PC-9 (cell line): ENCODE data around the gene CXCL16. TPM values are rescaled to one million over a fixed set of nuclear protein-coding genes. Genes with fewer than 3 reads are reported as not detected.

Source experiments
- BruUV-seq: library from RNA; stranded (reverse); fragments of 400-500 nt; replicated peaks from 2 replicates; lab custom pipeline; 2021; lab: Mats Ljungman, UMichigan
- CTCF ChIA-PET: fragments of 300-600 bp; sonication (Branson Sonifier 250); formaldehyde crosslinking; loops from one replicate; lab custom pipeline; 2022; ENCODE audit warnings: antibody characterized with exemption; lab: Charles Lee
- POLR2A ChIA-PET: fragments of 300-600 bp; sonication (Branson Sonifier 250); formaldehyde crosslinking; loops from one replicate; lab custom pipeline; 2022; ENCODE audit warnings: antibody characterized with exemption; ENCODE audit not compliant: unreplicated experiment; lab: Charles Lee
- DNase-seq, 2 experiments: peaks; one replicate each; pipeline versions ENCODE4 v3.0.0 to v3.0.0-alpha.2; 2015 to 2022; ENCODE audit warnings: mixed read lengths in 1 of 2
- H2AFZ ChIP-seq: fragments of 200-600 bp; sonication (generic); 2 replicates; pipeline ENCODE4 v1.8.1; 2017; ENCODE audit warnings: antibody characterized with exemption
- H3F3A ChIP-seq: fragments of 200-600 bp; sonication (generic); 2 replicates; pipeline ENCODE4 v1.8.1; 2017; ENCODE audit warnings: antibody characterized with exemption, mild to moderate bottlenecking, low read depth; ENCODE audit not compliant: insufficient read depth
- H3K27ac ChIP-seq: fragments of 200-600 bp; sonication (generic); 2 replicates; pipeline ENCODE4 v1.6.1; 2016; ENCODE audit warnings: mixed run types
- H3K27me3 ChIP-seq: fragments of 200-600 bp; sonication (generic); 2 replicates; pipeline ENCODE4 v1.6.1; 2016; ENCODE audit warnings: low read depth, mixed run types; ENCODE audit not compliant: insufficient read depth
- H3K36me3 ChIP-seq: fragments of 200-600 bp; sonication (generic); 2 replicates; pipeline ENCODE4 v1.6.1; 2016; ENCODE audit warnings: low read depth, mixed run types
- H3K4me1 ChIP-seq: fragments of 200-600 bp; sonication (generic); replicated peaks from 2 replicates; pipeline ENCODE4 v1.6.1; 2016; ENCODE audit warnings: mixed run types; ENCODE audit not compliant: insufficient read depth
- H3K4me2 ChIP-seq: fragments of 200-600 bp; sonication (generic); 2 replicates; pipeline ENCODE4 v1.6.1; 2017; ENCODE audit warnings: mixed run types
- H3K4me3 ChIP-seq: fragments of 200-600 bp; sonication (generic); 2 replicates; pipeline ENCODE4 v1.6.1; 2016; ENCODE audit warnings: mixed run types
- H3K79me2 ChIP-seq: fragments of 200-600 bp; sonication (generic); 2 replicates; pipeline ENCODE4 v1.6.1; 2017; ENCODE audit warnings: low read depth, mixed run types
- H3K9me2 ChIP-seq: fragments of 200-600 bp; sonication (generic); 2 replicates; pipeline ENCODE4 v1.8.1; 2017; ENCODE audit warnings: mild to moderate bottlenecking; ENCODE audit not compliant: insufficient read depth
- H3K9me3 ChIP-seq: fragments of 200-600 bp; sonication (generic); 2 replicates; pipeline ENCODE4 v1.8.1; 2016; ENCODE audit warnings: low read depth; ENCODE audit not compliant: insufficient read depth
- H4K20me1 ChIP-seq: fragments of 200-600 bp; sonication (generic); 2 replicates; pipeline ENCODE4 v1.8.1; 2017; ENCODE audit not compliant: insufficient read depth
- CTCF ChIP-seq: fragments of 200-600 bp; sonication (generic); conservative IDR thresholded peaks from 2 replicates; pipeline ENCODE4 v1.6.1; 2017; ENCODE audit warnings: mixed run types, antibody characterized with exemption, mild to moderate bottlenecking, moderate library complexity
- EZH2 ChIP-seq: fragments of 200-600 bp; sonication (generic); IDR thresholded peaks from 2 replicates; pipeline ENCODE4 v1.8.0; 2017; ENCODE audit warnings: antibody characterized with exemption, low read depth
- intact Hi-C: fragments of 100-400 bp; cut with micrococcal nuclease; formaldehyde crosslinking; loops from one replicate; pipeline ENCODE4 v1.10.0; 2022; ENCODE audit not compliant: unreplicated experiment
- total RNA-seq: library from RNA; stranded (reverse); gene quantifications from 2 replicates; pipeline ENCODE4 v1.2.3, GENCODE V29; 2021

Gene CXCL16
- total RNA-seq, 1 experiment from 2014 or later, result 52.4 TPM

- ChIA-PET CTCF (interaction anchor here (0.5 kb wide), 1 partner anchor 127 kb away, joined by 3 read pairs; no protein-coding TSS in a partner anchor), POLR2A (no interaction called here)
- Histone ChIP-seq H3K27me3 (no peaks in the 10 kb centered on the region), H3K4me3 (no peak overlapping the region), H3K9me2 (no peaks in the 10 kb centered on the region), H3K27ac (no peak overlapping the region), H3K4me2 (no peak overlapping the region), H4K20me1 (no peaks in the 10 kb centered on the region), H3K4me1 (peaks cover 16% of the 10 kb centered on the region), H3K79me2 (peaks cover 15% of the 10 kb centered on the region; the same call in 1 of the 2 replicates), H3F3A (peaks cover 18% of the 10 kb centered on the region; the same call in 1 of the 2 replicates), H2AFZ (no peak overlapping the region), H3K36me3 (no peaks in the 10 kb centered on the region), H3K9me3 (no peaks in the 10 kb centered on the region)
- TF ChIP-seq EZH2, result no peak
- no peak for TF ChIP-seq CTCF
- BruUV-seq, result no TSS peak
- no peak for DNase-seq
- intact Hi-C loops, result no loop called here
These were observed 45.8 kb upstream of the CXCL16 start for GRCh38 chr17:4785311-4786105.

GRCh38 chr17:4782652-4783051, 42.9 kb upstream of the CXCL16 start:
- Histone ChIP-seq H3K9me2 (no peaks in the 10 kb centered on the region), H3K79me2 (no peaks in the 10 kb centered on the region), H3K4me2 (no peak overlapping the region), H3F3A (peaks cover 8% of the 10 kb centered on the region; the same call in 1 of the 2 replicates), H3K4me3 (no peak overlapping the region), H3K4me1 (peaks cover 13% of the 10 kb centered on the region), H3K9me3 (no peaks in the 10 kb centered on the region), H4K20me1 (no peaks in the 10 kb centered on the region), H3K36me3 (no peaks in the 10 kb centered on the region), H3K27ac (no peak overlapping the region), H2AFZ (no peak overlapping the region), H3K27me3 (no peaks in the 10 kb centered on the region)
- intact Hi-C loops, result no loop called here
- ChIA-PET POLR2A (no interaction called here), CTCF (interaction anchor here (0.6 kb wide), 1 partner anchor 156 kb away, joined by 3 read pairs; no protein-coding TSS in a partner anchor)
- BruUV-seq, result no TSS peak
- no peak for TF ChIP-seq CTCF
- TF ChIP-seq EZH2, result no peak
- DNase-seq, result no peak

- ChIA-PET POLR2A (no interaction called here), CTCF (interaction anchor here (0.8 kb wide), 1 partner anchor 214 kb away, joined by 3 read pairs; no protein-coding TSS in a partner anchor)
- Histone ChIP-seq H3K36me3 (no peaks in the 10 kb centered on the region), H3K79me2 (no peaks in the 10 kb centered on the region), H3F3A (0 out of 2 replicates have a peak, but pooled peaks cover 5% of the 10 kb centered on the region), H4K20me1 (no peaks in the 10 kb centered on the region), H3K27me3 (no peaks in the 10 kb centered on the region), H3K4me1 (peaks cover 9% of the 10 kb centered on the region; the same call in 1 of the 2 replicates), H3K9me3 (no peaks in the 10 kb centered on the region), H3K4me3 (no peak overlapping the region), H3K27ac (no peak overlapping the region), H3K9me2 (no peaks in the 10 kb centered on the region), H3K4me2 (no peak overlapping the region), H2AFZ (no peak overlapping the region)
- DNase-seq, result no peak
- BruUV-seq, result no TSS peak
- TF ChIP-seq EZH2 (no peak), CTCF (no peak)
- intact Hi-C loops, result no loop called here
These were observed 40.7 kb upstream of the CXCL16 start for GRCh38 chr17:4780325-4780955.
